IPS-NIHi7 (cell line): Measurements from ENCODE around the gene RAB12.
"Not testable (repeated sequence)": the region's sequence is repeated elsewhere in the genome, so short reads cannot be mapped to it uniquely, and the experiment has no call there.

ENCODE experiments used
- DNase-seq: peaks from one replicate; pipeline ENCODE4 v3.0.0; 2012; ENCODE audit warnings: mixed read lengths; ENCODE audit errors: extremely low spot score

Gene RAB12

DNA sequence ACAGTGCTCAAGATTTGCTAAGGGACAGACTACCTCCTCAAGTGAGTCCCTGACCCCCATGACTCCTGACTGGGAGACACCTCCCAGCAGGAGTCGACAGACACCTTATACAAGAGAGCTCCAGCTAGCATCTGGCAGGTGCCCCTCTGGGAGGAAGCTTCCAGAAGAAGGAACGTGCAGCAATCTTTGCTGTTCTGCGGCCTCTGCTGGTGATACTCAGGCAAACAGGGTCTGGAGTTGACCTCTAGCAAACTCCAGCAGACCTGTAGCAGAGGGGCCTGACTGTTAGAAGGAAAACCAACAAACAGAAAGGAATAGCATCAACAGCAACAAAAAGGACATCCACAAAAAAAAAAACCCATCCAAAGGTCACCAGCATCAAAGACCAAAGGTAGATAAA lies 38.1 kb downstream of the RAB12 start:
- DNase-seq: not testable (repeated sequence)

DNA sequence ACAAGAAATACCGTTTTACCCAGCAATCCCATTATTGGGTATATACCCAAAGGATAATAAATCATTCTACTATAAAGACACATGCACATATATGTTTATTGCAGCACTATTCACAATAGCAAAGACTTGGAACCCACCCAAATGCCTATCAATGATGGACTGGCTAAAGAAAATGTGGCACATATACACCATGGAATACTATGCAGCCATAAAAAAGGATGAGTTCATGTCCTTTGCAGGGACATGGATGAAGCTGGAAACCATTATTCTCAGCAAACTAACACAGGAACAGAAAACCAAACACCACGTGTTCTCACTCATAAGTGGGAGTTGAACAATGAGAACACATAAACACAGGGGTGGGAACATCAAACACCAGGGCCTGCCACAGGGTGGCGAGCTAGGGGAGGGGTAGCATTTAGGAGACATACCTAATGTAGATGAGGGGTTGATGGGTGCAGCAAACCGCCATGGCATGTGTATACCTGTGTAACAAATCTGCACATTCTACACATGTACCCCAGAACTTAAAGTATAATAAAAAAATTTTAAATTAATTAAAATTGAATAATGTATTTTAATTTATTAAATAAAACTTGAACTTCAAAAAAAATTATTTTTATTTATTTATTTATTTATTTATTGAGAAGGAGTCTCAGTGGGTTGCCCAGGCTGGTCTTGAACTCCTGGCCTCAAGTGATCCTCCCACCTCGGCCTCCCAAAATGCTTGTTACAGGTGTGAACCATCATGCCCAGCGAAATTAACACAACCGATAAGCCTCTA lies 42.4 kb downstream of the RAB12 start:
- not testable (repeated sequence) for DNase-seq

DNA sequence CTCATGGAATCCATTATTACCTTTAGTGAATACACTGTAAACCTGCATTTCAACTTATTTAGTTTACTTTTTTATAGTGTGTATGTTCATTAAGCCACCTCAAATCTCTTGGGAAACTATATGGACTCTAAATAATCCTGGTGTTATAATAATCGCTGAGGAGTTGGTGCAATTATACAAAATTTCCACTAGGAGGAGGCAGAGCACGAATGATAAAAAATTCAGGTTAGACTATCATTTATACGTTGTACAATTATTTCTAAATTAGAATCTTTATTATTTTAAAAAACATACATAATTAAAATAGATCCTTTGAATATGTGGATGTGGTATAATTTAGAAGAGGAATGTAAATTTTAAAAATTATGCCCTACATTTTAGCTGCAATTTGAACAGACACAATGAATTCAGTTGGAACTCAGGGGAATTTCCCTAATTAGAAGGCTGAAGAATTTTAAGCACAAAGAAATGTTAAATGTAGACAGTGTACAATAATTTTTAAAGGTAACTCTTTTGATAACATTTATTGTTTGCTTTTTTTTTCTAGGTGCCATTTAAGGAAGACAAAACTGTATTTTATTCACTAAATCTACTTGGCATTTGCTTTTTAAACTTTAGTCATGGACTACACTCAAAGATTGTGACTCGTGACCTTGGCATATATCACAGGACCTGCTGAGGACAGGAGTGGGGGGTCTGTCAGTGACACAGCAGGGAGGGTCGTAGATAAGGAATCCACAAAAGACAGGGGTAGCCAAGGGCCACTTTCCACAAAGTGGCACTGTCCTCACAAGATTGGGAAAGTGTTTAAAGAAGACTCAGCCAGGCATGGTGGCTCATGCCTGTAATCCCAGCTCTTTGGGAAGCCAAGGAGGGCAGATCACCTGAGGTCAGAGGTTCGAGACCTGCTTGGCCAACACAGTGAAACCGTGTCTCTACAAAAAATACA lies 45.5 kb downstream of the RAB12 start:
- DNase-seq: no peak

DNA sequence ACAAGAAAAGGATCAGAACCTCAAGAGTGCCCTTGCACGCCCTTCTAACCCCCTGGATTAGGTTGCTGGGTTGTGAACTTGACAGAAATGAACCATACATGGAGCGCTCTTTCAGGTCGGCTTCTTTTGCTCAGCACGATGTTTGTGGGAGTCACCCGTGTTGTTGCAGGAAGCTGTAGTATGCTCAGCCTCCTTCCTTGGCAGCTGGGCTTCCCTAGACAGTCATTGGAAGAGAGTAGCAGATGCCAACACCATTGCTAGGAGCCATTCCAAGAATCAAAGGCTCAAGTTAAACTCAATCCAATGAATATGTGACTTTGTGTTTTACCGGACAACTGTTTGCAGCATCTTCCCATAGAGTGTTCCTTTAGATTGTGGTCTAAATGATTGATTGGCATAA lies 47.0 kb downstream of the RAB12 start:
- DNase-seq: no peak

DNA sequence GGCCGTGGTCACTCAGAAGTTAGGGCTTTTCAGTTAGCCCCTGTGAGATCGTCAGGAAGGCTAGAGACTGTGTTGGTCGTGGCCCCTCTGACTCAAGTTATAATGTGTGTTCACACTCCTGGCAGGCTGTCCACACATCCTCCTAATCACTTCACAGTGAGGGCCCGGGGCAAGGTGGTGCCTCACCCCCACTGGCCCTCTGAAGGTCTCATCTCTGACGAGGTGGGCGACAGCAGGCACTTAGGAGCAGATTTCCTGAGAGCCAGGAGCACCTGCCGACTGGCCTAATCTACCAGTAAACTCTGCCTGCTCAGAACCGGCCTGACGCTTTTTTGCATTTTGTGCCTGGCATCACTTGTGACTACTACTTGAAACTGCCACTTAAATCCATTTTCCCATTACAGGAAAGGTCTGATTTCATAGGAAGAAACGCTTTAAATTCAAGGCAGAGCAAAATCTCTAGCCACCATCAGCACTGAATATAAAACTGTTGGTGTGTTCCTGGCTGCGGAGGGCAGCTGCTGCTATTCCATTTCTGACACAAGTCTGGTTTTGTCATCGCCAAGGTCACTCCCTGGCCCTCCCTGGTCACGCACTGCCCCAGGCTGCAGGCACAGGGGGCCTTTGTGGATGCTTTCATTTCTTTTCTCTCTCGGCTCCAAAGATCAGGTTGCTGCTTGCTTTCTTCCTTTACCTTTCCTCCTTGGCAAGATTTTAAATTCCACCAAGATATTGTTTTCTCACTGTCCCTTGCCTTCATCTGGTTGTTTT lies 48.0 kb downstream of the RAB12 start:
- DNase-seq: no peak

DNA sequence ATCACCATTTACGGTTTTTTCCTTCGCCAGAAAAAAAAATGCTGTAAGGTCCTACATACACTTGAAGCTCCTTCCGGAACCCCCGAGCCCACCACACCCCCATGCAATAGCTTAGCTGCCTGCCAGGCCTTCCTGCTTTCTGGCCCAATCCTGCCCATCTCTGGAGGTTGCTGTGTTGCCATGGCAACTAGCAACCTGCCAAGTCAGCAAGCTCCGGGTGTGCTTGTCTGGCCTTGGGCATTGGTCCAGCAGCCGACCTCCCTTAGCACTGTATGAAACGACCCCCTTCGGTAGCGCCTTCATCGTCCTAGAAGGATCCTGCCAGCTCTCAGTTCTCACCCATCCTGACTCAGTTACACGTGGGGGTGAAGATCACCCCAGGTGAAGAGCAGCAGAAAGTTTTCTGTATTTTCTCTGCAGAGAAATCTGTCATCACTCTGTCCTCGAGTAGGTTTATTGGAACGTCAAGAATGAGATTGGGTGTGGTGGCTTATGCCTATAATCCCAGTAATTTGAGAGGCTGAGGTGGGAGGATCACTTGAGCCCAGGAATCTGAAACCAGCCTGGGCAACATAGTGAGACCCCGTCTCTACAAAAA lies 48.7 kb downstream of the RAB12 start:
- no peak for DNase-seq

DNA sequence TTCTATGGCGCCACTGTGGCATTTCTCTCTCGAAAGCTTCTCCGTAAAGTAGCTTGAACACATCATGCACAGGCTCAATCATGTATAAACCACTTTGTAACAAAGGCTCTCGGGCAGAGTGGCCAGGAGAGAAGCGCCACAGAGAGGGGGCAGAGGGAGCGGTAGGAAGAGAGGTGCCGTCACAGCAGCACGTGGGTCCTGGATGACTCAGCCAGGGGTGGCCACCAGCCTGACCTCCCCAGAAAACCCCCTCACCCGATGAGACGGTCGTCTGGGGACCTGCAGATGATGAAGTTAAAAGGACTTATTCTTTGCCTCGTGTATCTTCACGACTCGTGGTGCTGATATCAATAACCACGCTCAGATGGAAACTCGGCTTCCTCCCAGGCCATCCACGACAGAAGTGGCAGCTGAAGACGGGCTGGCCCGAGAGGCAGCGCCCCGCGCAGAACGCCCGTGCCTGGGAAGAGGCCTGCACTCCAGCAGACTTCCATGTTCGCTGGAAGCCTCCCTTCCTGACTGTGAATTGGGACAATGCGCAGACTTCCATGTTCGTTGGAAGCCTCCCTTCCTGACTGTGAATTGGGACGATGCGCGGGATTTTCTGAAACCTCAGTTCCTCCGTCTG lies 49.7 kb downstream of the RAB12 start:
- DNase-seq: no peak

DNA sequence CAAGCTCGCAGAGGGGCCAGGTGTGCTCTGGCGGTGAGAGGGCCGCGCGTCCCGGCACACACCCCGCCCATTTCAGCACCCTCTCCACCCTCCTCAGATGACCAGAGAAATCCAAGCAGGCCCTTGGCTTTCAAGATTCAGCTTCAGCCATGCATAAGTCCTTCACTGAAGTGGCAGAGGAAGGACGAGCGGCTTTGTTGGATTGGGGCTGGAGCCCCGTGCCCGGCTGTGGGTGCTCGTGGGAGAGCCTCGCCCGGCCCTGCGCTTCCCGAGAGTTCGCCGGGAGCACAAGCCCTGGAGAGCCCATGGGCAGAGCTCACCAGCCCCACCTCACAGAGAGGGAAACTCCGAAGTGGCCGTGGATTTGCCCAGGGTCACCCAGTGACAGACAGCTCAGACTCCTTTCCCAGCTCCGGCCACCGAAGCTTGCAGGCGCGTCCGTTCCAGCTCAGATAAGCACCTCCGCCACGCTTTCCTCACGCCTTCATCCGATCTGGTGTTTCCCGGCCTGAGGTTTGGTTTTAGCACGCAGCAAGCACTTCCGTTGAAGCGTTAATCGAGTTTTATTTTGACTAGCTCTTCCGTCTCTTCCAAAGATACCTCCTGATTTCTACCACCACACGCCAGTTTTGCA lies 50.5 kb downstream of the RAB12 start:
- no peak for DNase-seq

DNA sequence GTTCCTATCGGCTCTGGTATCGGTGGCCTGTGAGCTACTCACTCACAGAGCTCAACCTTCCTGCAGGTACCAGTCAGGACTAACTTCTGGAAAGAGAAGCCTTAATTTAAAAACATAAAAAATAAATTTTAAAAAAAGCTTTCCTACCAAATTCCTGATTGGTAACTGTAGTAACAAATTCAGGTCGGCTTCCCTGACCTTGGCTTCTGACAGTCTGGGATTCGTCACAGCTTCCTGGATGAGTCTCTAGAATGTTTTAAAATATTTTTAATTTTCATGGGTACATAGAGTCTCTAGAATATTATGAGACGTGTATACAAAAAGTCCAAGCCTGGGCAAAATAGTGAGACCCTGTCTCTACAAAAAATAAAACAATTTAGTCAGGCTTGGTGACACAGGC lies 51.1 kb downstream of the RAB12 start:
- DNase-seq: no peak

DNA sequence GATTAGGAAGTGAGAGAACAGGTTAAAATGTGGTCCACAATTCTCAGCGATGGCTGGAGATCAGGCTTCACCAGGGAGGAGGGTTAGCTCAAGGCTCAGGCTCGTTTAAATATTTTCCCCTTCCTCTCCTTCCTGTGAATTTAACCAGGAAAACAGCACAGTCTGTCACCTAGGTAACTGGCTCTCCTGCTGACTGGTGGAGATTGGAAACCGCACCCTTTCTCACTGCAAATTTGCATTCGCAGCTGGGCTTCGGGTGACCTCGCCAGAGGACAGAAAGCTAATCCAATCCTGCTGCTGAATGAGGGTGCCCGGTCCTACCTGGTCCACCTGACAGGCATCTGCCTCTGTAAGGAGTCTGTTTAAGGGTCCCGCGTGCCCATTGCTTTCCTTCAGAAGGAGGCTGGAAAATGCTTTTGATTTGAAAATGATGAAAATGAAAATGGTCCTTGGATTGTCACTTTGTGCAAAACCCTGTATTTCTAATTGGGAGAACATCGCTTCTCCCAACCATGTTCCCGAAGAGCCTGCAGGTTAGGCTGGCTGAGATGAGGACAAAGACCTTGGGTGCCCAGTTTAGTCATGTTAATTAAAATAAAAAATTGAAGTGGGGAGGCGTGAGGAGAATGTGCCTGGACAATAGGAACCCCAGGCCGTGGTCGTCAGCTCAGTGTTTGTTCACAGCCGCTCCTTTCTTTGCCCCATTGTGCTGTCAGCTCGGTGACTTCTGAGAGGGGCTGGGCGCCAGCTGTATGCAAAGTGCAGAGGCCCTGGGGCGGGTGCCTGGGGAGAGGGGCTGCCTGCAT lies 52.7 kb downstream of the RAB12 start:
- peak; percentile 85 for DNase-seq

DNA sequence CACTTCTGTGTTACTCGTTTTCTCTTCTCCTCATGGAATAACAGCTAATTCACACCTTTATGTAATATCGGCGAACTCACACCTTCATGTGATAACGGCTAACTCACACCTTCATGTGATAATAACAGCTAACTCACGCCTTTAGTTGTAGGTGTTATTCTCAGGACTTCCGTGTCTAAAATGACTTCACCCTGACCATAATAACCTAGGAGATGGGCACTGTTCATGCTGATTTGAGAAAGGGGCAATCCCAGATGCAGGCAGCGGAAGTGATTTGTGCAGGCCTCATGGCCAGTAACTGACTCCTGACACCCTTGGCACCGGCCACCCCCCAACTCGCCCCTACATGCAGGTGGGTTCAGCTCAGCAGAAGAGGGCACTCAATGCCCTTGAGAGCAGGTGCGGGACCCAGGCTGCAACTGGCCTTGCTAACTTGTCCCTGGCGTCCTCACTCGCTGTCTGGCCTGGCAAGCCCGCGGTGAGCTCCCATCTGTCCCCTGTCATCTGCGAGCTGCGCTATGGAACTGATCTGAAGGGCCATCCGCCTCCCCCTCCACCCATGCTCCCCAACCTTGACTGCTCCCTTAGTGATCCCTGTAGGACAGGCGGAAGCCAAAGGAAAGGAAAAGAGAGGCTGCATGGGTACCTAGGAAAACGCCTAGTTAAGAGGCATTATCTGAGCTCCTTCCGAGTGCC lies 53.5 kb downstream of the RAB12 start:
- no peak for DNase-seq

DNA sequence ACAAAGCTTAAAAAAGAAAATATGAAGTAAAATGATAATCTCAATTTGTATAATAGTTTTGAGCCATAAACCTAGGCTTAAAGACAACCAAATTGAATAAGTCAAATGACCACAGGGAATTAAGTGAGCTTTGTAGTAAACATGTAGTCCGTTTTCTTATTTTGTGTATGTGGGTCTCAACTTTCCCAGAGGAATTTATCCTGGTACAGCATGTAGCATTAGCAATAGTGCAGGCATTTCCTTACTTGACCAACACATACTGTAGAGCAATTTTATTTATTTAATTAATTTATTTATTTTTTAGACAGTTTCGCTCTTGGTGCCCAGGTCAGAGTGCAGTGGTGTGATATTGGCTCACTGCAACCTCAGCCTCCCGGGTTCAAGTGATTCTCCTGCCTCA lies 58.6 kb downstream of the RAB12 start:
- DNase-seq: no peak

DNA sequence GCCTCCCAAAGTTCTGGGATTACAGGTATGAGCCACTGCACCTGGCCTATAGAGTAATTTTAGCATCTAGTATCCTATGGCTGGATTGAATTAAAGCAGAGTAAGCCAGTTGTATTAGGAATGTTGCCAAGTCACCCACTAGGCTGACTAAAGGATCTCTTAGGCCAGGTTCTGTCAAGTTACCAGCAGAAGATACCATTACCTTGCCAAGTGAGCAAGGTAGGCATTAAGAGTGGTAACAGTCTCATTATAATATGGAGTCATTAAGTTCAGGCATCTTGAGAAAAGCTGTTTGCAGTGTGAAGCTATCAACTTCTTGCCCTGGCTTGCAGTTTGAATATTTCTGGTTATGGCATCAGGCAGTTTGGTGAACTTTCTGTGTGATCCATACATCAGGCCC lies 59.1 kb downstream of the RAB12 start:
- no peak for DNase-seq

DNA sequence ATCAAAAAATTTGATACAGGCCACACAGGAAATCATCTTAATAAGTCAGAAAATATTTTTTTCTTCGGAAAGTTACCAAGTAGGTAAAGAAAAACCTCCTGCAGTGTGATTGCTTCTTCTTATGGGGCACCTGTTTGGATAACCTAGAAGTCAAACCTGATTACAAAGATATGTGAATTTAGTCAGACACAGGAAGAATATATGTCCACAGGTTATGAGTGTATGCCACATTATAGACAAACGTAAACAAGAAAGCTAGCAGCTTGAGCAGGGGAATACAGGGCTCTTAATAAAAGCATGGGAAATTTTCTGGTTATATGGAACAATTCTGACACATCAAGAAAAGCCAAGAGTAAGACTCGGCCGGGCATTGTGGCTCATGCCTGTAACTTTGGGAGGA lies 60.3 kb downstream of the RAB12 start:
- no peak for DNase-seq

DNA sequence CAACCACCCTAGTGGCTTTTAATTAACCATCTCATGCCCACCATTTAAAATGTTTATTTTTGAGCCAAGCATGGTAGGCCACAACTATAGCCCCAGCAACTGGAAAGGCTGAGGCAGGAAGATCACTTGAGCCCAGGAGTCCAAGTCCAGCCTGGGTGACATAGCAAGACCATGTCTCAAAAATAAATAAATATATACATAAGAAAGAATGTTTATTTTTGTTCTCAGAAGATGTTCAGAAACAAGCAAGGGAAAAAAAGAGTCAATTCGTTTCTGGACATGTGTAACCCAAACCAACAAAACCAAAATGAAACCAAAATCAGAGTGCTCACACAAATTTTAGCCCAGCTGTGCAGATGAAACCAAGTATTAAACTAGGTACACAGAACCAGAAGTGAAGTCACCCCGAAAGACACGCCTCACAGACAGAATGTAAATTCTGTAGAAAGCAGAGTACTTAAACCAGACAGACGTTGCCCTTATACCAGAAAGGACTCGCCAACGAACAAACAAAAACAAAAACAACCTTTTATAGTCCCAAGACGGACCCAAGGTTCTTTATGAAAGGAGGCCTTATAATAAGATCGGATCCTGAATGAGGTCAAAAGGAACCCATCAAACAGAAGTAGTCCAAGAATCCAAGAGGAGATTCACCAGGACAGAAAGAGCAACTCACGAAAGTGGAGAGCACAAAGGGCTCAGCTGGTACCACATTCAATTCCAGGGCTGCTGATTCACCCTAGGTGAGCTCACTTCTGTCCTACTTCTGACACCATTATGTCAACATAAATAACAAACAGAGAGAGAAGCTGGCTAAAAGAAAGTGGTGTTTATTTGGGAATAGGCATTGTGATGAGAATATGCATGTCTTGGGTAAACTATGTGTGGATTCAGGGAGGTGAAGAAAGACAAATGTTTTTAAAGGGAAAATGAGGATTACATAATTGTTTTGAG lies 64.3 kb downstream of the RAB12 start:
- no peak for DNase-seq

DNA sequence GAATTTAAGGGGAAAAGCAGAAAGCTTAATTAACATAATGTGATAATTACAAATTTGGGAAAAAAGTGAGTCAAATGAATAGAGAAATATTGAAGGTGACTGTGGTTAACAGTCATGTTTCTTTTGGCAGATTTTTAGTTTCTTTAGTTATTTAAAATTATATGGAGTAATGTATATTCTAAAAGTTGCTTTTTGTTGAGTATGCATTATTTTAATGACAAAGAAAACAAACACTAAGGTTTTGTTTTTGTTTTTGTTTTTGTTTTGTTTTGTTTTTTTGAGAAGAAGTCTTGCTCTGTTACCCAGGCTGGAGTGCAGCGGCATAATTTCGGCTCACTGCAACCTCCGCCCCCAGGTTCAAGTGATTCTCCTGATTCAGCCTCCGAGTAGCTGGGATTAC lies 65.8 kb downstream of the RAB12 start:
- DNase-seq: no peak

DNA sequence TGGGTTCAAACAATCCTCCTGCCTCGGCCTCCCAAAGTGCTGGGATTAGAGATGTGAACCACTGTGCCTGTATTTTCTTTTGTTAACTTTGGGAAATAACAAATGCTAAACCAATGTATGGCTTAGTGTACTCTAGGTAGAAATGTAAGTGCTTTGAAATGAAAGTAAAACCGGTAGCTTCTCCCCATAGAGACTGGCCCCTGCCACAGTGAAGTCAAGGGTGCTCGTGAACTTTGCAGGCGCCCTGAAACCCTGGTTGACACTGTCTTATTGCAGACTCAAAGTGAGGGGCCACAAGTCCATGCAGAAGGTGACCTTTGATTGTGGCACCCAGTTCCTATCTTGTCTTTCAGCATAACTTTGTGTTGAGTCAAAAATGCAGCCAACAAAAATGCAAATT lies 72.0 kb downstream of the RAB12 start:
- DNase-seq: no peak

DNA sequence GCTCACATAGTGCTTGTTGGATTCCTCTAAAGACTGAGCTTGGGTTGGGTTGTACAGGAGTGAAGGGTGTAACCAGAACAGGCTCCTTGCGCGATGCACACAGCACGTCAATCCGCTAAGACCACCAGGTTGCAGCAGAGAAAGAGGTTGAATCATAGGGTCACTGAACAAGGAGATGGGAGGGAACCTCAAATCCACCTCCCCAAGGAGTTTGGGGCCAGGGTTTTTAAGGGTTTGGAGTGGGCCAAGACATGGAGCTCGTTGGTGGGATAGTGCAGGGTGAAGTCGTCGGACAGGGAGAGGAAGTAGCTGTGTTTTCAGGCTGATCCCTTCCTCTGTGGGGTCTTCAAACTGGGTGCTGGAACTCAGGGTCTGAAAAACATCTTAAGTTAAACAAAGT lies 75.3 kb downstream of the RAB12 start:
- no peak for DNase-seq
